HG03439 (cell line): ENCODE results near the gene APBB1.

ENCODE experiments used
- ATAC-seq: cut with Tn5 transposase; IDR thresholded peaks from one replicate; pipeline ENCODE4 v1.9.1; 2021; ENCODE audit warnings: mild to moderate bottlenecking, moderate library complexity; ENCODE audit not compliant: unreplicated experiment

The APBB1 gene

GRCh38 chr11:6418557-6419008 lies 311 bp downstream of the APBB1 start:
- ATAC-seq: no peak

GRCh38 chr11:6417907-6418556 lies 862 bp downstream of the APBB1 start:
- ATAC-seq: no peak

GRCh38 chr11:6415797-6416196 lies 3.1 kb downstream of the APBB1 start:
- no peak for ATAC-seq

- ATAC-seq: no peak
Observed at GRCh38 chr11:6414874-6415328, 4.0 kb downstream of the APBB1 start.

- no peak for ATAC-seq
Observed at GRCh38 chr11:6413791-6414201, 5.1 kb downstream of the APBB1 start.

- ATAC-seq: no peak
Observed at GRCh38 chr11:6411594-6412031, 7.3 kb downstream of the APBB1 start.

- no peak for ATAC-seq
Observed at GRCh38 chr11:6410695-6411430, 8.0 kb downstream of the APBB1 start.

GRCh38 chr11:6406370-6406769 lies 12.5 kb downstream of the APBB1 start:
- no peak for ATAC-seq

GRCh38 chr11:6405846-6406245 lies 13.0 kb downstream of the APBB1 start:
- ATAC-seq: no peak

- no peak for ATAC-seq
Observed at GRCh38 chr11:6405052-6405667, 13.7 kb downstream of the APBB1 start.

GRCh38 chr11:6404342-6405051 lies 14.4 kb downstream of the APBB1 start:
- ATAC-seq: no peak

GRCh38 chr11:6403539-6403938 lies 15.4 kb downstream of the APBB1 start:
- ATAC-seq: no peak

- ATAC-seq: peak; percentile 82
Observed at GRCh38 chr11:6402561-6402981, 16.3 kb downstream of the APBB1 start.

- no peak for ATAC-seq
Observed at GRCh38 chr11:6402061-6402470, 16.8 kb downstream of the APBB1 start.

- no peak for ATAC-seq
Observed at GRCh38 chr11:6401464-6401863, 17.4 kb downstream of the APBB1 start.

GRCh38 chr11:6400431-6401345 lies 18.2 kb downstream of the APBB1 start:
- ATAC-seq: no peak

GRCh38 chr11:6397636-6398035 lies 21.3 kb downstream of the APBB1 start:
- ATAC-seq: no peak

- ATAC-seq: no peak
Observed at GRCh38 chr11:6397156-6397555, 21.7 kb downstream of the APBB1 start.

- ATAC-seq: no peak
Observed at GRCh38 chr11:6395470-6396060, 23.3 kb downstream of the APBB1 start.
